ENCODE data around the gene CDK6.

Gene CDK6

DNA sequence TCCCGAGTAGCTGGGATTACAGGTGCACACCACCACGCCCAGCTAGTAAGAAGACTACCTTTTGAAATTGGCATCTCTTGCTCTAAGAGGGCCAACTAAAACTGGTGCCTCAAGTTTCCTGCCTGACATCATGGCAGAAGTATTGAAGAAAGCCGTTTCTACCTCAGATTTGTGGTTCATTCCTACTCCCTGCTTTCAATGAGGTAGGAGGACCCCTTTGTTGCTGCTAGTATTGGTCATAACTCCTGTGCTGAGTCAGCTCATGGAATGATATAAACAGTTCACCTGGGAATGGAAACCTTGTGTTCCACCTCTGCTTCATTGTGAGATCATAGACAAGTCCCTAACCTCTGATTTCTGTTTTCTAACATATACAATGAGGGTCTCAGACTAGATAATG is 82.8 kb downstream of the CDK6 start:
- no peak for DNase-seq (ENCODE audit: low read depth)
- no peak overlapping the region for H3K4me3 ChIP-seq (ENCODE audit: low read length)
- TF ChIP-seq, protein P1, sequence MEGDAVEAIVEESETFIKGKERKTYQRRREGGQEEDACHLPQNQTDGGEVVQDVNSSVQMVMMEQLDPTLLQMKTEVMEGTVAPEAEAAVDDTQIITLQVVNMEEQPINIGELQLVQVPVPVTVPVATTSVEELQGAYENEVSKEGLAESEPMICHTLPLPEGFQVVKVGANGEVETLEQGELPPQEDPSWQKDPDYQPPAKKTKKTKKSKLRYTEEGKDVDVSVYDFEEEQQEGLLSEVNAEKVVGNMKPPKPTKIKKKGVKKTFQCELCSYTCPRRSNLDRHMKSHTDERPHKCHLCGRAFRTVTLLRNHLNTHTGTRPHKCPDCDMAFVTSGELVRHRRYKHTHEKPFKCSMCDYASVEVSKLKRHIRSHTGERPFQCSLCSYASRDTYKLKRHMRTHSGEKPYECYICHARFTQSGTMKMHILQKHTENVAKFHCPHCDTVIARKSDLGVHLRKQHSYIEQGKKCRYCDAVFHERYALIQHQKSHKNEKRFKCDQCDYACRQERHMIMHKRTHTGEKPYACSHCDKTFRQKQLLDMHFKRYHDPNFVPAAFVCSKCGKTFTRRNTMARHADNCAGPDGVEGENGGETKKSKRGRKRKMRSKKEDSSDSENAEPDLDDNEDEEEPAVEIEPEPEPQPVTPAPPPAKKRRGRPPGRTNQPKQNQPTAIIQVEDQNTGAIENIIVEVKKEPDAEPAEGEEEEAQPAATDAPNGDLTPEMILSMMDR (conservative IDR thresholded peaks at IDR 0.05; ENCODE audit: low read depth, low read length) = no peak

DNA sequence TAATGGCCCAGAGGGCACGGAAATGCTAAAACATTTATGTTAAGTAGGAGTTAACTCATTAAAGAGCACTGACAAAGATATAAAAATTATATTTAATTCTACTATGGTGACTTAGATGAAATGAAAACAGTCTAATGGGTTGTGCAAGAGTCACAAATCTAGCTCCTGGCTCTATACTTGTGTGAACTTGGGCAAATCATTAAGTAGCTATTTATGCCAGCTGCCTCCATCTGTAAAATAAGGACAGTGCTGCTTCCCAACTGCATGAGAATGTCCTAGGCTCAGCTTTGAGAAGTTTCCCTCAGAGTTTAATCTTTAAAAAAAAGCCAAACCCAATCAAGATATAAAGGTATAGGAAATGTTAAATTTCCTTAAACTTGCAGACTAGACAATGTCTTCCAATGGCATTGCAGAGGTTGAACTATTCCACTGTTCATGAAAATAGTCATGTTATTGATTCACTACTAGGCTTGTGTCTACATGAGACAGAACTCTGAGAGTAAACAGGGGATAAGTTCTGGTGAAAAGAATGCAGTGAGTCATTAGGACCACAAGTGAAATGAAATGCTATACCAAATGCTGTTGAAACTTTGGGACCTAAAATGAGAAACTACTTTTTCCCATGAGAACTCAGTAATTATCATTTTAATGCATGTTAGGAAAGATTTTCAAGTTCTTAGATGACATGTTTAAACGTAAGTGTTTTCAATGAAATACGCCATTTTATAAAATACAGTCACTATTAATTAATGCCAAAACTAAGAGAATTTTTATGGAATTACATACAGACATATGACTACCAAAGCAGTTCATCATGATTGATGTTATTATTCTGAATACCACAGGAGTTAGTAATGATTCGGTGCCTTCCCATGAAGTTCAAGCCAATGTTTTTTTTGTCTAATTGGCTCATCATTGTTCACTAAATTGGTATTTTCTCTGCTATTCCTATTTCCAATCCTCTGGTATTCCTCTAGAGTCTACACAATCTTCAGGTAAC is 84.2 kb downstream of the CDK6 start:
- TF ChIP-seq, protein P1 (conservative IDR thresholded peaks at IDR 0.05; ENCODE audit: low read depth, low read length) = no peak
- DNase-seq (ENCODE audit: low read depth) = peak; percentile 74
- no peak overlapping the region for H3K4me3 ChIP-seq (ENCODE audit: low read length)

DNA sequence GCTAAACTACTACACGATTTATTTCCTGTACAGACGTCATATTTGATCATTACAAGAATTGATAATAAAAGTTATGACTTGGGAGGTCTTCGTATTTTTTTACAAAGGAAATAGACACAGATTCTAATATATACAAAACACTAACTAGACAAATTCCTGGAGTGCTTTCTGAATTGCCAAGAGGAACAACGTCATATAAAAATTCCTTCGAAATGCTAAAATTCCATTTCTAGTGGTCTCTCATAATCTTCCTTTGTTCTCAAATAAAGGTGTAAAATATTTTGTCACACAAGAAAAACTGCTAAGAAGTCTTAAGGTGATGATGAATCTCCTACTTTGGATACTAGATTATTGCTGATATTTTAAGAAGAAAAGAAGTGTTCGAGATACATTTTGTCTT is 85.4 kb downstream of the CDK6 start:
- H3K4me3 ChIP-seq (ENCODE audit: low read length) = no peak overlapping the region
- DNase-seq (ENCODE audit: low read depth) = no peak
- TF ChIP-seq, protein P1 (conservative IDR thresholded peaks at IDR 0.05; ENCODE audit: low read depth, low read length) = no peak

DNA sequence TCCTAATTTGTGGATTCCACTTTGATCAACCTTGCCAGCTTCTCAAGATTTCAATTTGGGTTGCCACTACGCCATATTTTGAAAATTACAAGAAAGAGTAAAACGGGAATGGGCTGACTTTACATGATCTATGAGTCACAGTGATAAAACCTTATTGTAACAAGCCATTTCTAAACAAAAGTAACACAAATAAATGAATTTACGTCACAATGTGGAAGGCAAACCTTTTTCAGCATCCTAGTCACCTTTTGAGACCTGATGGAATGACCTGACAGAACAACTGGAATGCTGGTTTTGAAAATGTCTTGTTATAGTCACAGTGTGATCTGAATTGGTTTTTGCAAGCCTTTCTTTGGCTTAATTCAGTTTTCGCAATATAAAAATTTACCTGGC is 85.9 kb downstream of the CDK6 start:
- no peak overlapping the region for H3K4me3 ChIP-seq (ENCODE audit: low read length)
- TF ChIP-seq, protein P1 (conservative IDR thresholded peaks at IDR 0.05; ENCODE audit: low read depth, low read length) = no peak
- DNase-seq (ENCODE audit: low read depth) = no peak

DNA sequence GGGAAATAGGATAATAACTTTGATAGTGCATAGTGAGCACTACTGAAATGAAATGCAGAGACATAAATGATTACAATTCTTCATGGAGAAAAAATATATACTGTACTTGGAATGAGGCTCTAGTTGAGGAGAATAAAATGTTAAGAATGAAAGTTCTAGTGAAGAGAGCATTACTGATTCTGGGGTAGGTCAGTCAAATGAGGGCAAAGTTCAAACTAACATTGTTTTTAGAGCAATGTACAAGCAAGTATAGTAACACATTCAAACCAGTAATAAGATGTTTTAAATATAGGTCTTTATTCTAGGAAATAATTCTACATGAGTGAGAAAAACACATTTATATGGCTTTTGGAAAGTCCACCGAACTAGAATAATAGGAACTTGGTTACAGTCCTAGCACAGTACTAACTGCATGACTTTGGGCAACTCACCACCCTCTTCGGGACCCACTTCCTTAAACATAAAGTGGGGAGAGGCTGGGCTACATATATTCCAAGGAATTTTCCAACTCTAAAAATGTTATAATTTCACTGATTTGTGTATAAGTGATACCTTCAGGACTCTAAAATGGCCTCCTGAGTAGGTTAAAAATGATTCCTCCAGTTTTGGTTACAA is 86.4 kb downstream of the CDK6 start:
- TF ChIP-seq, protein P1 (conservative IDR thresholded peaks at IDR 0.05; ENCODE audit: low read depth, low read length) = no peak
- no peak overlapping the region for H3K4me3 ChIP-seq (ENCODE audit: low read length)
- DNase-seq (ENCODE audit: low read depth) = no peak

DNA sequence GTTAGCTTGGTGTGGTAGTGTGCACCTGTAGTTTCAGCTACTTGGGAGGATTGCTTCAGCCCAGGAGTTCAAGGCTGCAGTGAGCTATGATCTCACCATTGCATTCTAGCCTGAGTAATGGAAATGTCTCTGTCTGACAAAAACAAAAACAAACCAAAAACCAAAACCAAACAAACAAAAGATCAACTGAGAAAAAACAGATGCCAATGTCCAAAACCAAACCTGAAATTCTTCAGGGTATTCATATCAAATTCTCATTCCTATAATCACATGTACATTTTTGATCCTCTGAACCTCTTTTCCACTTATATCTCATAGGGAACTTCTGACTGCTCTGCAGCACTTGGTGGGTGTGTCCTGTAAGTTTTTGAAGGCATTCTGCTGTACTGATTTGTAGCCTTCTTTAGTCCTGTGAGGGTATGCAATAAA is 87.0 kb downstream of the CDK6 start:
- TF ChIP-seq, protein P1 (conservative IDR thresholded peaks at IDR 0.05; ENCODE audit: low read depth, low read length) = no peak
- no peak overlapping the region for H3K4me3 ChIP-seq (ENCODE audit: low read length)
- DNase-seq (ENCODE audit: low read depth) = no peak

All from retinal pigment epithelial cell (primary cell).